Measurements from ENCODE around the gene TMA16.

The TMA16 gene

DNA sequence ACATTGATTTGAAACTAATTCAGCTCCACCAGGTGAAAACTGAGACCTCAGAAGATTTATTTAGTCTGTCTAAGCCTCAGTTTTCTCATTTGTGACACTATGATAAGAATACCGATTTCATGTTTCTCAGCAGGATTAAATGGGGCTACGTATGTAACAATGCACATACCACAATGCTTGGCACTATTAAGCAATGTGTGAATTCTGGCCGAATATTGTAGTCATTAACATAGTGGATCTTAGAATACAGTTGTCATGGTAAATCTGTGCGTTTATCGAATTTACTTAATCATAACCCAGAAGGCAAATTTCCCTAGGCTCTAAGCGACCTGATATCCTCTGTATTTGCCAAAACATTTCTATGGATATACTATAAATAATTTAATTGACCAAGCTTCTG is 69.1 kb downstream of the TMA16 start:
- no peak for DNase-seq (ENCODE audit: low read depth in 2 of 2)

DNA sequence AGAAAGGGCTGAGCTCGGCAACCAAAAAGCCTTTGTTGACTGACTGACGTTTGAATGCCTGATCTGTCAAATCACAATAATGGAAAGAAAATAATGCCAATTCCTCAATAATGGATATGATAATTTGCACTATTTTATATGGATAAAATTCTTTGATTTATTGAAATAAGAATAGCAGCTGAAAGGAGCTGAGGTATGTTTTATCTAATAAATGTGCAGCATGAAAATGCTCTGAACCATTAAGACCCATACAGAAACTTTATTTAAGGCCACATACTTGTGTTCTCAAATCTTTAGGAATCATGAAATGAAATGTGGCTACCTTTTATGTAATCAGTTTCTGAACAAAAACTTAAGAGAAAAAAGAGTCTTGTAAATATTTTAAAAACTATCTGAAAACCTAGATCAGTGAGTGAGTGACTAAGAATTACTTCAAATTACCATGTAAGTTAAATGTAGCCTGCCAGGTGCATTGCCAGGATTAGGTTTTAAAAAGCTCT is 69.8 kb downstream of the TMA16 start:
- DNase-seq (ENCODE audit: low read depth in 2 of 2): no peak

DNA sequence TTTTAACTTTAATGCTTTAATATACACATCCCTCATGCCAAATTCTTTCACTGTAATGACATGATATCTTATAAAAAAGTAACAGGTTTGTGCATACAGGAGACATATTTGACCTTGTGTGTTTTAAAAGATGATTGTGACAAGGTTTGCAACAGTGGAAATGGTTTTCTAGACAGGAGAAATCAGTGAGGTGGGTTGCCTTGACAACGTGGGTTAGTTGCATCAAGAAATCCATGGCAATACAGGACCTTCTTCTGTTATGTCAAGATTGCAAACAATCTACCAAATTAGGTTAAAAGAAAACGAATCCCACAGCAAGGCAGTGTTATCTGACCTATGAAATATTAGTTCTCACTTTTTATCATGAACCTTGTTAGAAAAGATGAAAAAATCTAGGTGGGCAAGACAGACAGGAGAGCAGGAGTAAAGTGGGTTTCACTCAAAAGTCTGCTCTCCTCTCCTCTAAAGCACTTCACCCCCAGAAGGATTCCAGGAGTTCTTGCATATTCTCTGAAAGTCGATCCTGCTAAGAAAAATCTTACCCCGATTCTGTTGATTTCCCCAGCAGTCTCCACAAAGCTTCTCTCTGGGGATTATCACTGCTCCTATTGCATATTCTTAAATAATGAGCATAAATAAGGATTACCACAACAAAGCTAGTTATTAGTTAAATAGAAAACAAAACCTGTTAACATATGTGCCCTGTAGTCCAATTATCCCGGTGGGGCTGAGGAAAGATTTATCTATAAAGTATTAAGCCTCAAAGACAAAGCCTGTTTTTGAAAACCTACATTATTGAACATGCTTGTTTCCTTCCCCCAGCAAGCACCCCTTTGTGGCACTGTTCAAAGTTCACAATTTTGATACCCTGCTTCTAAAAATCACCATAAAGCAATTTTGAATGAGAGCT is 71.0 kb downstream of the TMA16 start:
- no peak for DNase-seq (ENCODE audit: low read depth in 2 of 2)

DNA sequence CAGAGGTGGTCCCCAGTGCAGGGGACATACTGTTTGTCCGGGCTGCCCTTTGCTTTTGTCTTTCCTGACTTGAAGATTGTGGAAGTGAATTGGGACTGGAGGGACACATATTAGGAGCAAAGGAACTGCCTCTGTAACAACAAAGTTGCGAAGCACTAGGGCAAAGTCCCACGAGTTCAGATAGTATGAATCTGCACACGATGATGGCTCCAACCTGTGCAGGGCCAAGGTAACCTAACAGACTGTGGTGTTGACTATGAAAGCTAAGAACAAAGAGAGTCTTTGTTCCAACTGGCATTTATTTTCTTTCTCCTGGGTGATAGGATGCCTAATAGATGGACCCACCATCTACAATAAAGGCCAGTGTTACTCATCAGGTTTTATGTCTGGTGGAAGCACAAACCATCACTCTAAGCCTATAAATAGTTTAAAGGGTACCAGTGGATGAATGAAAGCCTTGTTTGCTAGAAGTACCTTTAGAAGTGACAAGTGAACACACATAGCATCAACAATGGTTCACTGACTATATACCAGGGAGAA is 71.8 kb downstream of the TMA16 start:
- no peak for DNase-seq (ENCODE audit: low read depth in 2 of 2)

DNA sequence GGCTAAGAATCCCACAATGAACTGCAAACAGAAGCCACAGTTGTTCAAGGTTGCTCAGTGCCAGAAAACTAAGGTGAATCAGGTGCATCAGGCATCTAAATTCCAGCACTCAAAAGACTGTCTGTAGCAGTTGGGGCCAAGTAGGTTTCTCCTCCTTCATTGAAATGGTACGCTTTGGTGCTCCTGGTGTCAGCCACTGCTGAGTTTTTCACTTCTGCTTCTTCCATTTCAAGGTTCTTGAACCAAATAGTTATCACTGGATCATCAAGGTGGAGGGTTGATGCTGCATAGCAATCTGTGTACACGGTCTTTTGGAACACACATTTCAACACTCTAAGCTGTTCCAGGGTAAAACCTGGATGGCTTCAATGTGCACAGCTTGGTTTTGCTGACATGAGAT is 74.4 kb downstream of the TMA16 start:
- DNase-seq (ENCODE audit: low read depth in 2 of 2): no peak
